ENCODE data around the gene PDZRN3.

- no peak for TF ChIP-seq MAX (IDR thresholded peaks at IDR 0.05)
- no peak for TF ChIP-seq CTCF (IDR thresholded peaks at IDR 0.05; ENCODE audit: low read depth, low read length, missing input control)
- TF ChIP-seq ATF3 (IDR thresholded peaks at IDR 0.05), result no peak
- TF ChIP-seq SP1 (IDR thresholded peaks at IDR 0.05), result no peak
- no peak for TF ChIP-seq YY1 (IDR thresholded peaks at IDR 0.05)
Observed at GRCh38 chr3:73448761-73449301, 175.9 kb downstream of the PDZRN3 start.
